ENCODE measurements around the gene PSMD8.

GRCh38 chr19:38386971-38387549 is 12.7 kb downstream of the PSMD8 start:
- TF ChIP-seq BRCA1 (IDR thresholded peaks at IDR 0.05; ENCODE audit: low read depth, low read length): no peak
- TF ChIP-seq CEBPB (IDR thresholded peaks at IDR 0.05; ENCODE audit: low read depth, low read length): no peak
- peak; percentile 30; the same call in 1 of the 2 replicates for TF ChIP-seq GABPA (IDR thresholded peaks at IDR 0.05; ENCODE audit: borderline replicate concordance, insufficient read depth, low read length)
- no peak for TF ChIP-seq POLR2A (IDR thresholded peaks at IDR 0.05; ENCODE audit: control extremely low read depth in 1 of 2, low read depth in 2 of 2, low read length in 2 of 2)
- TF ChIP-seq CTCF (IDR thresholded peaks at IDR 0.05; ENCODE audit: control extremely low read depth in 1 of 3, insufficient read depth in 1 of 3, low read depth in 1 of 3, low read length in 3 of 3): no peak
- TF ChIP-seq SAP30 (IDR thresholded peaks at IDR 0.05; ENCODE audit: insufficient read depth, insufficient replicate concordance, low read length): no peak
- TF ChIP-seq PHF8 (conservative IDR thresholded peaks at IDR 0.05; ENCODE audit: low read depth, low read length): no peak
- TF ChIP-seq EZH2 (IDR thresholded peaks at IDR 0.05; ENCODE audit: low read depth, low read length, severe bottlenecking): no peak
- no peak for TF ChIP-seq EP300 (IDR thresholded peaks at IDR 0.05; ENCODE audit: borderline replicate concordance in 1 of 2, low read depth in 2 of 2, low read length in 2 of 2)
- TF ChIP-seq CHD1 (IDR thresholded peaks at IDR 0.05; ENCODE audit: low read depth, low read length): no peak
- TF ChIP-seq MAFK (IDR thresholded peaks at IDR 0.05; ENCODE audit: low read depth, low read length): no peak
- no peak for TF ChIP-seq YY1 (IDR thresholded peaks at IDR 0.05; ENCODE audit: low read depth, low read length)
- no peak for TF ChIP-seq SIRT6 (IDR thresholded peaks at IDR 0.05; ENCODE audit: low read length)
- no peak for TF ChIP-seq HDAC2 (IDR thresholded peaks at IDR 0.05; ENCODE audit: borderline replicate concordance in 1 of 2, low read depth in 2 of 2, low read length in 2 of 2)

Data from H1 (cell line).